Activated T-cell treated with anti-CD3 and anti-CD28 coated beads, Interleukin-2, amount 50 U/mL, for 1 hour (primary cell): Measurements from ENCODE around the gene TNIP1.

ENCODE experiments used
- DNase-seq: peaks from one replicate; pipeline ENCODE4 v3.0.0-alpha.2; 2020

Gene TNIP1, protein sequence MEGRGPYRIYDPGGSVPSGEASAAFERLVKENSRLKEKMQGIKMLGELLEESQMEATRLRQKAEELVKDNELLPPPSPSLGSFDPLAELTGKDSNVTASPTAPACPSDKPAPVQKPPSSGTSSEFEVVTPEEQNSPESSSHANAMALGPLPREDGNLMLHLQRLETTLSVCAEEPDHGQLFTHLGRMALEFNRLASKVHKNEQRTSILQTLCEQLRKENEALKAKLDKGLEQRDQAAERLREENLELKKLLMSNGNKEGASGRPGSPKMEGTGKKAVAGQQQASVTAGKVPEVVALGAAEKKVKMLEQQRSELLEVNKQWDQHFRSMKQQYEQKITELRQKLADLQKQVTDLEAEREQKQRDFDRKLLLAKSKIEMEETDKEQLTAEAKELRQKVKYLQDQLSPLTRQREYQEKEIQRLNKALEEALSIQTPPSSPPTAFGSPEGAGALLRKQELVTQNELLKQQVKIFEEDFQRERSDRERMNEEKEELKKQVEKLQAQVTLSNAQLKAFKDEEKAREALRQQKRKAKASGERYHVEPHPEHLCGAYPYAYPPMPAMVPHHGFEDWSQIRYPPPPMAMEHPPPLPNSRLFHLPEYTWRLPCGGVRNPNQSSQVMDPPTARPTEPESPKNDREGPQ

DNA sequence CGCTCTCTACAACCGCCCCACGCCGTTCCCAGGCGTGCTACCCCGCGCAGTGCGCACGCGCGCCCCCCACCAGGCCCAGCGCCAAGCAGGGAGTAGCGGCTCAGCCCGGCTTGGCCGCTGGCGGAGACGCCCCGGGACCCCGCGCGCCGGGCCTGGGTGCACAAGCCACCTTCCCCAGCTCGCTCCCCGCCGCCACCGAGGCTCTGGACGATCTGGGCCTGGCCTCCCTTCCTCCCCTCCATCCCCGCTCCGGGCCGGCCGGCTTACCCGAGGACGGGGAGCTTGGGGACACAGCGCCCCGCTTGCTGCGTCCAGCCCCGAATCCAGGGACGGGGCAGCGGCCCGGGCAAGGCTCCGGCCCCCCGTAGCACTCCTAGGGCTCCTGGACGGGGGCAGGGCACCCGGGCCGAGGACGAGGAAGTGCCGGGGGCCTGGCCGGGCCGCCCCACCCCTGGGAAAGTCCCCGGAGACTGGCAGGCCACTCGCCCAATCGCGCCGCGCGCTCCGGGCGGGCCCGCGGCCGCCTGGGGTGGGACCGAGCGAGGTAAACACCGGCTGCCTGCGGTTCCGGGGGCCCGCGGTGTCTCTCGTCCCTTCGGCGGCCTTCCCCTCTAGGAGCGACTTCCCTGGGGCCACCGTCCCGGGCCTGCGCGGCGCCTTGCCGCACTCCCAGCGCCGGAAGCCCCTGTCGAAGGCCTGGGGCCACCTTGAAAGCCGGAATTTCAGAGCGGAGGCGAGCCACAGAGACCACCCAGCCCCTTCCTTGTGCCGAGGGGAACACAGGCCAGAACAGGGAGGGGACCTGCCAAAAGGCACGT lies at the start of gene TNIP1:
Gene TNIP1 (minus strand): TSS at position 422 of the 818 bp plus-strand sequence. CDS start 15,939 bp downstream, outside the sequence.
- DNase-seq = peak; percentile 97

DNA sequence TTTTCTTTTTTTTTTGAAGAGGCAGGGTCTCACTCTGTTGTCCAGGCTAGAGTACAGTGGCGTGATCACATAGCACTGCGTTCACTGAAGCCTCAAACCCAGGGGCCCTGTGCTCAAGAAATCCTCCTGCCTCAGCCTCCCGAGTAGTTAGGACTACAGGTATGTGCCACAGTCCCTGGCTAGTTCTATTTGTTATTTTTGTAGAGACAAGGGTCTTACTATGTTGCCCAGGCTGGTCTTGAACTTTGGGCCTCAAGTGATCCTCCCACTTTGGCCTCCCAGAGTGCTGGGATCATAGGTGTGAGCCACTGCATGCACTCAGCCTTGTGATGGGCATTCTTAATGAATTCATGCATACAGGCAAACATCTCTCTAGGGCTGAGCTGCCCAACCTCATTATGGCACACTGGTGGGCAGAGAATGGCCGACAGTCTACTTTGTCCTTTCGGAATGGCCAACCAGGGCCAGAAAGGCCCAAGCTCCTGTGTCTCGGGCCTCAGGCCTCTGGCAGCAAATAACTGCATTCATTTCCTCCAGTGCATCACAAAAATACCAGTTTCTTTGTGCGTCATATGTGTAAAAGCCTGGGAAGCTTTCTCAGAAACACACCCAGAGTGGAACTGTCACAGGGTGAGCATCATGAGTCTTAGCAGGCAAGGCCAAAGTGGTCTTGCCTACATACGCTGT lies 49.5 kb upstream of the TNIP1 start:
- no peak for DNase-seq

DNA sequence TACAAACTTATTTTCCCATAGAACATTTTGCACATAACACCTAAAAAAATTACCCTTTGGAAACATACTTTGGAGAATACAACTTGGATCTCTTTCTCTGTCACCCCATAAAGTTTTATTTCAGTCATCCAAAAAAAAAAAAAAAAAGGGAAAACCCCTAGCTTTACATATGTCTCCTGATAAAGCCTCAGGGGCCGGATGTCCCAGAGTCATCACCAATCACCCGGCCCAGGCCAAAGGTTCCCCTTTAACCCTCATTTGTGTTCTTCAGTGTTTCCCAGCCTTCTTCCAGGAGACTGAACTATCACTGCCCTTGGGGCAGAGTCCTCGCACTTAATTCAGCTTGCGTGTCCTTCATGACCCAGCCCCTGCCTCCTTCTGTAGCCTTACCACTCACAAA lies 48.0 kb upstream of the TNIP1 start:
- DNase-seq = no peak

DNA sequence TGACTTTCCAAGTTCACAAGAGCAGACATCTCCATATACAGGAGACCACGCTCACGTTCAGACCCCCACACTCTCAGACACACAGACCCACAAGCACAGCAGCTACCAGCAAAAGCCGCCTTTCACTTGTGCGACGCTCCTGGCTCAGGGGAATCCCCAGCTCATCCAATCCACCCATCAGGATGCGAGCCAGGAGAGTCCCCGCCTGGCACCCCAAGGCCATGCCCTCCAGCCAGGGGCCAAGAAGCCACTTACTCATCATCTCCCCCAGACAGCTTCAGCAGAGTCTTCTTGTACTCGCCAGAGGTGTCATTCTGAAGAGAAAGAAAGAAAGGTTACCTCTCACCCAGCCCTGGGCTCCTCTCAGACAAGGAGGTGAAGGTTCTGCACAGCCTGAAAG lies 47.1 kb upstream of the TNIP1 start:
- no peak for DNase-seq

DNA sequence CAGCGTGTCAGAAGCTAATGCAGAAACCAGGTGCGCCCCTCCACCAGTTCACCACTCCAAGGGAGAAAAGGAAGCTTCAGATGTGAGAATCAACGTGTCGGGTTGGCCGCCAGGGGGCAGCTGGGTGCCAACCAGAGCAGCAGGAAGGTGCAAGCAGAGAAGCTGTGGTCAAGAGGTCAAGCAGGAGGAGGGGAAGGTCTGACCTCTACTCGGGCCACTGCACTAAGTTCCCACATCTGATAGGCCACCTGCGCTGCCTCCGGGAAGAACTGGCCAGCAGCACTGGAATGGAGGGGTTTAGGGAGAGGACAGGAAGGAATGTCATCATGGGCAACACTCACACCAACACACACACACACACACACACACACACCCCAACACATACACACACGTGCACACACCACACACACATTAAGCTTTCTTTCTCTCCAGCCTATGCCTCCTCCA lies 45.4 kb upstream of the TNIP1 start:
- DNase-seq = peak; percentile 74

DNA sequence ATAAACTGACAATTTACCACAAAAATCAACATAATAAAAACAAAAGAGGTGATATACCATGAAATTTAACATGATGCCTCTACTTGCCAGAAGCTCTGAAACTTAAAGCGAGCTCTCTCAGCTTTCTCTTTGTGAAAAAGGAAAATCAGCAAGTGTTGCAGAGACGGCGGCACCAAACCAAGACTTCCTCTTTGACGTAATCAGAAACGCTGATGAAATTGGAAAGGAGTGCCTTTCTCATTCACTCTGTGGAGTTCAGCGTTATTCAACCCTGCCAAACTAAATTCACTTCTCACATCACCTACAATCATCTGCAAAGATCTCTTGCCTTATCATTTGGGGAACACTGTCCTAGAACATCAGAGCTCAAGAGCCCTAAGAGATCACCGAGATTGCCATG lies 44.6 kb upstream of the TNIP1 start:
- DNase-seq = no peak

DNA sequence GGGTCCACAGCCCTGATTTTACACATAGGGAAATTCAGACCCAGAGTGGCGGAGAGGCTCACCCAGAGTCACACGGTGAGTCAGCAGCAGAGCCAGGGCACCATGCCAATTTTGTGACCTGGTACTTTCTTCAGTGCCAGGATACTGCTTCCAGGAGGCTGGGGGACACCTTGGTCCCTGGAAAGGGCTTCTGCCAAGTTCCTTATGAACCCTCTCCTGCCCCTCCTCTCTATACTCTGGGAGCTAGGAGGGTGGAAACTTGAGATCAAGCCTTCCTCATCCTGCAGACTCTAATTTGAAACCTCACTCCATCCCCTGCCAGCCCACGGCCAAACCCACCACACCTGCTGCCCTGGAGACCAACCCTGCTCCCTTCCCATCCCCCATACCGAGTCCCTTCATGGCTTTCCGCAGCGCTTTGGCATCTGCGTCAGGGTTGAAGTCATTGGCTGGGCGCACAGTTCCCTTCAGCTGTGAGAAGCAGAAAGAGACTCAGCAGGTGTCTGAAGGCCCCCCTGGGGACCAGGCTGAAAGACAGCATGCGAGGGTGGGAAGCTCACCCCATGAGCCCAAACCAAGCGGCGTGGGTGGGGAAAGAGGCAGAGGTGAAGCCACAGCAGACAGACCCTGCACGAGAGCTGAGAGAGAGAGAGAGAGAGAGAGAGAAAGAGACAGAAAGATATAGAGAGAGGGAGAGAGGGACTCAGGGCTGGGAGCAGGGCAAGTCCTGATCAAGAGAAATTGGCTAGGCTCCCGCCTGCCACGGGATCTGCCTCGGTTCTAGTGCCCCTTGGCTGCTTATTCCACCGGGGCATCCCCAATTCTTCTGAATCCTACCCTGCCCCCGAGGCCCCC lies 43.3 kb upstream of the TNIP1 start:
- DNase-seq = peak; percentile 49

DNA sequence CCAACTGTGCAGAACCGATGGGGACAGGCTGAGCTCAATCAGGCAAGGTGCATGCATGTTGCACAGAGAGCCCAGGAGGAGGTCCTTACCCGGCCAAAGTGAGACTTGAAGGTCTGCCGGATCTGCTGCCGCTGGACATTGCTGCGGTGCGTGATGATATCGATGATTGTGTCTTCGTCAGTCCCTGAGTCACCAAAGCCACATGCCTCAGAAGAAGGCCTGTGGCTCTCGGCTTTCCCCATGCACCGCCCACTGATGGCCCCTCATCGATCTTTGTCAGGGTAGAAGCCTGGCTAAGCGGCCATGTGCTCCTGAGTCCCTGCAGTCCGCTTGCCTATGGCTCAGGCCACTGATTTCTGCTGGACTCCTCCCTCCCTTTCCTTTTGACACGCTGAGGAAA lies 42.0 kb upstream of the TNIP1 start:
- no peak for DNase-seq

DNA sequence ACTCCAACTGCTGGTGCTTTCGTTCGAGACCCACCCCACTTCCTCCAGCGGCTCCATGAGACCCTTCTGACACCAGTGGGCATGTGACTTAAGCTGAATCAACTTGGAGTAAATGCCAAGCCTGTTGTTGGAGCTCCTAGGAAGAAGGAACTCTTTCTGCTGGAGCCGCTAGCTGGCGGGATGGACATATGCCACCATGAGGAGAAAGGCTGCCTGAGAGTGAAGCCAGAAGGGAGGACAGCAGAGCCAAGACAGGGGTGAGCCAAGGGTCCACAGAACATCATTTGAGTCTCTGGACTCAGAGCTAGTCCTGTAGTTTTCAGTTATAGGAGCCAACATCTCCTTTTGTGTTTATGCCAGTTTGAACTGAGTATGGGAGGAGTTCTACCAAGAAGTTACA lies 40.8 kb upstream of the TNIP1 start:
- no peak for DNase-seq

DNA sequence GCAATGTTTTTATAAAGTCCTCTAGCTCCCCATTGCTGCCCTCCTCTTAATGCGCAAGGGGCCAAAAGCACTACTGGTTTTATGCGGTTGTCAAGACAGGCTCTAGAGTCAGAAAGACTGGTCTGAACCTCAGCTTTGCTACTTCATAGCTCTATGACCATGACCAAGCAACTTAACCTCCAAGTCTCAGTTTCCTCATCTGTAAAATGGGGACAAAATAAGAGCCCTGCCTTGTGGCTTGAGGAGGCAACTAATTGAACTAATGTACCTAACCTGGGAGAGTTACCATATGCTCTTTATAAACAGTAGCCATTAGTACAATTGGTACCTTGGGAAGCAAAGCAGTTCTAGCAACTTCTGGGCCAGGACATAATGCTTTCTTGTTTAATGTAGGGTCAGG lies 40.3 kb upstream of the TNIP1 start:
- no peak for DNase-seq

DNA sequence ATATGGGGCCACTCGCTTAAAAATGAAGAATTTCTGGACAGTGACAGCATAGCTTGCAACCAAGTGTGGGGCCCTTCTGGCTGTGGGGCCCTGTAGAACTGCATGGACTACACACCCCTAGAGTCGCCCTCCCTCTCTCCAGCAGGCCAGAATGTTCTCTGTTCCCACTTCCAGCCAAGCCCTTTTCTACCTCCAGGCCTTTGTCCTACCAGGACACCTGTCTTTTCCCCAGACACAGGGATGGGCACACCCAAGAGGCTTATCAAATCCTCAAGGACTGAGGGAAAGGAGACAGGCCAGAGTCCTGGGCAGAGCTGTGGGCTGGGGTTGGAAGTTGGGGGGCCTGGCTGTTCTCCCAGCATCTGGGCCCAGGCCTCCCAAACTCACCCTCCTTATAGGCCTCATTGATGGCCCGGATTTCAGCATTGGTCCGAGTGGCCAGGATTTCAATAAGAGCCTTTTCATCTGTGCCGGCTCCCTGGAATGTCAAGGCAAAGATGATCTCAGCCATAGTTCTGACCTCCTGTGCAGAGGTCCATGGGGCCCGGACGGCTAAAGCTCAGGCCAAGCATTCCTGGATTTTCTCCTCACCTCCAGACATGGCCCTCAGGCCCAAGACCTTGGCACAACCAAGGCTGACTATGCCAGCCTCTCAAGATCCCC lies 38.2 kb upstream of the TNIP1 start:
- DNase-seq = no peak

DNA sequence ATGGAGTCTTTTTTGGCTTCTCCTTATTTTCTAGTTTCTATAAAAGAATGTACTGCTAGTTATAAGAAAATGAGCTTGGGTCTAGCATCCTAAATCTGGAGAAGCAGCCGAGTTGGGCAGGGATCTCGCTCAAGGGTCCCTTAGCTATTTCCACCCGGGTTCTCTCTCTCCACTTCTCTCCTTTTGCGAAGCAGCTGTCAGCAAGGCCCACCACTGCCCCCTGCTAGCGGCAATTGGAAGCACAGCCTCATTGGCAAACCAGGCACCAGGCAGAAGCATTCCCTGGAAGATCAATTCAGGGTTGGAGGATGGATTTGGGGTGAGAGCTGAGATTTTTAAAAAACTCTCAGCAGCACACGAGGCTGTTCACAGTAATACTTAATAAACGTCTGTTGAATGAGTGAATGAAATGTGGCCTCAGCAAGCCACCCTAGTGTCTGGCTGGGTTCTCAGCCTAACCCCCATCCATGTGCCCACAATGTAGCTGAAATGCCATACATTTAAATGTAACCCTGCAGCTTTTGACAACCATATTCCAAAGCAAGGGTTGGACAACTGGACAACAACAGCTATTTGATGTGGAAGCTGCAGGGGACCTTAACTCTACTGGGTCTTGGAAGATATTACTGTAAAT lies 34.6 kb upstream of the TNIP1 start:
- DNase-seq = peak; percentile 82

DNA sequence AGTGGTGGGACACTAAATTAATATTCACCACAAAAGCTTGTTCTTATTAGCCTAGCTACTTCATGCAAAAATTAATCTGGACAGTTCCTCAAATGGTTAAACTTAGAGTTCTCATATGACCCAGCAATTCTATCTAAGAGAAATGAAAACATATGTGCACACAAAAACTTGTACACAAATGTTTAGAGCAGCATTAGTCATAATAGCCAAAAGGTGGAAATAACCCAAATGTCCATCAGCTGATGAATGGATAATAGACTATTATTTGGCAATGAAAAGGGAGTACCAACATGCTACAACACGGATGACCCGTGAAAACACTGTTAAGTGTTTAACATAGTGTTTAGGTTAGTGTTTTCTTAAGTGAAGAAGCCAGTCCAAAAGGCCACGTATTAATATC lies 32.8 kb upstream of the TNIP1 start:
- no peak for DNase-seq

DNA sequence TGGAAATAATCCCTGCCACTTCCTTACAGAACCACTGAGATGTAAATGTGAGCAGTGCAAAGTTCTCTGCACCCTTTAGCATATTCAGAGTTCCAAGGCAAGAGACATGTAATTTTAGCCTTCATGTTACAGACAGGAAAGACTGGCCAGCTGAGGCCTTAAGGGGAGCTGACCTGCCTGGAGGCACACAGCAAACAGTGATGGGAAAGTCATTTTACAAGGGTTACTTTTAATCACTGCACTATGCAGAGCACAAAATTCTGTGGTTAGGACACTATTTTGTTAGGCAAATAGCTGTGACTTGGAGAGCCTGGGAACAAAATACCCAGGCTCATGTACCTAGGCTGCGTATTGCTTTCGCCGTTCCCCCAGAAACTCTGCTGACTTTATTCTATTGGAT lies 30.2 kb upstream of the TNIP1 start:
- DNase-seq = no peak

DNA sequence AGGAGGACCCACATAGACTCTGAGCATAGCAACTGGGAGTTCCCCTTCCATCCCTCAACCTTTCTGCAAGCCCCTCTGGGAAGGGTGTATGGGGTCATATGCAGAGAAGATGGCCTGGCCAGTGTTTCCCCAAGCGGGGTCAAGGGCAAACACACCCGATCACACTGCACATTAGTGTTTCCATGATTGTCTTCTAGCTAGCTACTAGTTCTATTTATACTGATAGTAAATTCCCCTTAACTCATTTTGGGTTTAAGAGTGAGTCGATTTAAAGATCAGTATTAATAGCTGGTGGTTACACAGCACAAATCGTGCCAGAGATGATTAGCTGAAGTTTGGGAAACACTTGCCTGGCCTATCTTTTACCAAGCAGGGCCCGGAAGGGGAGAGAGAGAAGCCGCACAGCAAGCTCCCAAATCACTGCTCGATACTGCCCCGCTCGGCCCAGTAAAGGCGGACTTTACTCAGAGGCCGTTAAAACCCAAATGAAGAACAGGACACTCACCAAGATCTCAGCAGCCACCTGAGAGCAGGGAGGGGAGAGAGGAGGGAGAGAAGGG lies 29.4 kb upstream of the TNIP1 start:
- DNase-seq = no peak

DNA sequence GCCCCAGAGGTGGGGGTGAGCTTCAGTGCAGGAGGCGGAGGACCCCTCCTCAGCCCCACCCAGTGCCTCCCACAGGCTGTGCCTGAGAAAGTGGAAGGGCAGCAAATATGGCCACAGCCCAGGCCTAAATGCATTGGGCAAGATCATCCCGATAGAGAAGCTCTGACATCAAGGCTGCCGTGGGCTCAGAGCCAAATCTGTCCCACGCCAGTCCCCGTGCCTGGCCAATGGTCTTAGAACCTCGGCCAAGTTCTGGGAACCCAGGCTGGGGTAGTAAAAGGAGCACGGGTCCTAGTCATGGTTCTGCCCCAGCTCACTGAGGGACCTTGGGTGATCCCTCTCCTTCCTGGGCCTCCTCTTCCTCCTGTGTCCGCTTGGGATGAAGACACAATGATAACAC lies 27.7 kb upstream of the TNIP1 start:
- no peak for DNase-seq

DNA sequence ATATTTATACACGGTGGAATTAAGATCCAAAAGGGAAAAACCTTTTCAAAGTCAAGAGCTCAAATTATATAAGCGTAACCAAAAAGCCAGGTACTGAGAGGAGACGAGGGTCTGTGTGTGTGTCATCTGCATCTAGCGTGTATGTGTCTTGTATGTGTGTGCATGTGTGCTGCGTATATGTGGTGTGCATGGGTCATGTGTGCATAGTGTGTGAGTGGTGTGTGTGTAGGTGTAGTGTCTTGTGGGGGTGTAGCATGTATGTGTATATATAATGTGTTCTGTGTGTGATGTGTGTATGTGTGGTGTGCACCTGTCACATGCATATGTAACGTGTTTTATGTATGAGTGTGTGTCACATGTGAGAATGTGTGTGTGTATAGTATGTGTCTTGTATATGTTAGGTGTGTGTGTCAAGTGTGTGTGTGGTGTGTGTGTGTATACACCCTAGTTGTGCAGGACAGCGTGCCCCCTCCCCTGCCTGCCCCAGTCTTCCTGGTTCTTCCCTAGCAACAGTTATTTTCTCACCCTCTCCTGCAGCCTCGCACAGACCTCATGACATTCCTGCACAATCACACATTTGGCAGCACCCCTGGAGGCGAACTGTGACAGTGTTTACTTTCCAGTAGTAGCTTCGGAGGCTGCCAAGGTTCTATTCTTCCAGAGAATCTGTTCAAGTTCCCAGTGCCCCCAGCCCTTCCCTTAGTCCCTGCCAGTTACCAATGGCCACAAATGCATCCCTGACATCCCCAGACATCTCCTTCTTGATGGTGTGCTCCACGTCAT lies 27.1 kb upstream of the TNIP1 start:
- DNase-seq = no peak

DNA sequence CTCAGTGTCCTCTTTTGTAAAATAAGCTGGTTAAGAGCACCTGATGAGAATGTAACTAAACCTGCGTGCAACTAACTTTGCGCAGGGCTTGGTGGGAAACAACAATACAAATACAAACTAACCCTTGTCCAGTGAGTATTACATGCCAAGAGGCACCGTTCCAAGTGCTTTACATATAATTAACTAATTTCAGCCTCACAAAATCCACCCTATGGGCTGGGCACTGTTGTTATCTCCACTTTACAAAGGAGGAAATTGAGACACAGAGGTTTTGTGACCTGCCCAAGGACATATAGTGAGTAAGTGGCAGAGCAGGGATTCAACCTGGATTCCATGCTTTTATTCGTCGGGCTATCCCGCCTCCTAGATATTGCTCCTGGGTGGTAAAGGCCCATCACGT lies 26.2 kb upstream of the TNIP1 start:
- no peak for DNase-seq

DNA sequence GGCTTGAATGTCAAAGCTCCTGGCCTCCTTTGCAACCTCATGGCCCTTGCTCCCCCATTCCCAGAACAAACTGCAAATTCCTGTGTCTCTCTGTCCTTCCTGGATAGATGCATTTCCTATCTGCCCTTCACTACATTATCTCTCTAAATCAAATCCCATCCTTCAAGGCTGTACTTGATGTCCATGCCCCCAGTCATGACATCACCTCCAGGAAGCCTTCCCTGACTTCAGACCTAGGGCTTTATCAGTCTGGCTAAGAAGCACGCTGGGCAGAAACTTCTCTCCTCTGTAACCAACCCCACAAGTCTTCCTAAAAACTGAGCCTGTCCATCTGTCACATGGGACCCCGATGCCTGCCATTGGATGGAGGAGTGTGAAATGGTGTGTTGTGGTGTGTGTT lies 25.7 kb upstream of the TNIP1 start:
- no peak for DNase-seq

DNA sequence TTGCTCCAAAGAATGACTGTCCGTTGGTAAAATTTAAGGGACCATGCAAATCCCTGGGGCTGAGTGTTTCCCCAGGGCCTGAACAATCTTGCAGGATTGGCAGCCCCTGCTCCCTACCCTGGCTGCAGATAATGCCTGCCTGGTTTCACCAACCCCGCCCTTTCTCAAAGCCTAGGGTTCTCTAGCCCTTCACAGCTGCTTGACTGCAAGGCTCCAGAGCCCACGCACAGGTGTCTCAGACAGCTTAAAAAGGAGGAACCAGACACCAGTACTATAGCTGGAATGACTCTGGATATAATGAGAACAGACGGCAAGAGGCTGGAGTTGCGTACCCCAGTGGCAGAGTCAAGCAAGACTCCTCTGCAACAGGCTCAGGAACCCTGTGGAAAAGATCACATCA lies 25.2 kb upstream of the TNIP1 start:
- no peak for DNase-seq
